ENCODE results near the gene SEMA4D. TPM values are rescaled to one million over a fixed set of nuclear protein-coding genes. Genes with fewer than 3 reads are reported as not detected.
A peak's percentile ranks its signal among the peaks of the same experiment; 100 is the strongest.
"Not testable (repeated sequence)": the region's sequence is repeated elsewhere in the genome, so short reads cannot be mapped to it uniquely, and the experiment has no call there.

SEMA4D gene
- total and polyA plus RNA-seq, 9 of the 15 experiments (the other 6 are each of a cell fraction or from before 2014, with no cell fraction given), result 0.38 to 5.1 (median 1.8) TPM

DNA sequence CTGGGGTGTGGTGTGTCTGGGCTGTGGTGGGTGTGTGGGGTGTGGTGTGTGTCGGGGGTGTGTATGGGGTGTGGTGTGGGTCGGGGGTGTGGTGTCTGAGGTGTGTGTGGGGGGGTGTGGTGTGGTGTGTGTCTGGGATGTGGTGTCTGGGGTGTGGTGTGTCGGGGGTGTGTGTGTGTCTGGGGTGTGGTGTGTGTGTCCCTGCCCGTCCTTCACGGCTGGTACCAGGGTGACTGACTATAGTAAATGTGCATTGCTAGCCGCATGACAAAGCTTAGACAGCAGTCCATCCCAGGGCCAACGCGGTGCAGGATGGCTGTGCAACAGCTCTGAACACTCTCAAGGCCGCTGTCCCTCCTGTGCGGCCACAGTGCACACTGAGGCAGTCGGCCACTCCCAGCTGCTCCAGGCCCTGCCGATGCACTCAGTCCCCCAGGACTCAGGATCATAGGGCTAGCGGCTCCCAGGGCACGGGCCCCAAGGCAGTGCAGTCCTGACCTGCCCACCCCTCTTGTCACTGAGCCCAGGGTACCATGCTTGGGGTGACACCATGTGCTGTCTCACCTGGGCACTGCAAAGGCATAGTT, 125.6 kb downstream of the SEMA4D start:
- in situ Hi-C loops (cut with MboI), result no loop called here
- H3K9me3 ChIP-seq (replicated peaks; ENCODE audit: control insufficient read depth, insufficient read depth, low read depth, low read length), result no peaks in the 10 kb centered on the region
- CTCF ChIA-PET (ENCODE audit: low intra/inter-chr PET ratio), result no interaction called here
- FAIRE-seq (no peak), ATAC-seq (peak; percentile 58), DNase-seq (ENCODE audit: extremely low read depth in 1 of 4, low spot score in 3 of 4) (peak in 1 of 4 experiments; percentile 6)
- no peaks in the 10 kb centered on the region for H4K20me1 ChIP-seq (replicated peaks; ENCODE audit: control insufficient read depth, insufficient read depth, low read length)
- H3K9ac ChIP-seq (ENCODE audit: insufficient read depth in 1 of 2, low read depth in 2 of 2, low read length in 2 of 2), result no peak overlapping the region
- H3K79me2 ChIP-seq (ENCODE audit: control insufficient read depth, insufficient read depth, low read length), result no peaks in the 10 kb centered on the region
- H3K4me2 ChIP-seq (ENCODE audit: insufficient read depth, low read length), result no peak overlapping the region
- BruUV-seq (replicated peaks), result no TSS peak
- peaks cover 0 to 22% of the 10 kb centered on the region in 2 experiments; a peak in 2 of 5 replicates for H3K27me3 ChIP-seq (ENCODE audit: control insufficient read depth in 2 of 2, insufficient read depth in 2 of 2, low read length in 2 of 2)
- TF ChIP-seq HDGF (IDR thresholded peaks at IDR 0.05), result no peak
- peak; percentile 56 for TF ChIP-seq ZNF740 (CRISPR knock-in tag; IDR thresholded peaks at IDR 0.05)
- TF ChIP-seq ZNF740 (tag; IDR thresholded peaks at IDR 0.05), result no peak
- H3K4me1 ChIP-seq (replicated peaks in 1 of 2; ENCODE audit: control insufficient read depth in 2 of 2, insufficient read depth in 2 of 2, low read length in 2 of 2), result peaks cover 0 to 9% of the 10 kb centered on the region in 2 experiments; a peak in 2 of 5 replicates
- H3K4me3 ChIP-seq, result no peak overlapping the region
- intact Hi-C loops (cut with micrococcal nuclease), result no loop called here
- 20% methylated on average over 8 of the region's 14 CpGs for WGBS (ENCODE audit: insufficient coverage, low coverage, missing lambda C conversion rate)
- no peaks in the 10 kb centered on the region for H3K36me3 ChIP-seq (ENCODE audit: control insufficient read depth, insufficient read depth, low read length)
- POLR2A ChIA-PET, result interaction anchor here (0.5 to 0.6 kb wide), 2 partner anchors 8 to 156 kb away, joined by 4 read pairs; no protein-coding TSS in a partner anchor
- H2AFZ ChIP-seq (ENCODE audit: low read depth, low read length), result no peak overlapping the region
- no peak overlapping the region for H3K27ac ChIP-seq (ENCODE audit: extremely low read depth, low read depth, low read length)
- H3K9me1 ChIP-seq (ENCODE audit: control insufficient read depth, insufficient read depth, low read length), result no peaks in the 10 kb centered on the region

DNA sequence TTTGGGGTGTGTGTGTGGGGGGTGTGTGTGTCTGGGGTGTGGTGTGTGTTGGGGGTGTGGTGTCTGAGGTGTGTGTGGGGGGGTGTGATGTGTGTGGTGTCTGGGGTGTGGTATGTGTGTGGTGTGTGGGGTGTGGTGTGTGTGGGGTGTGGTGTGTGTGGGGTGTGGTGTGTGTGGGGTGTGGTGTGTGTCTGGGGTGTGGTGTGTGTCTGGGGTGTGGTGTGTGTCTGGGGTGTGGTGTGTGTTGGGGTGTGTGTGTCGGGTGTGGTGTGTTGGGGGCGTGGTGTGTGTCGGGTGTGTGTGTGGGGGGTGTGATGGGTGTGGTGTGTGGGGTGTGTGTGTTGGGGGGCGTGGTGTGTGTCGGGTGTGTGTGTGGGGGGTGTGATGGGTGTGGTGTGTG, 126.1 kb downstream of the SEMA4D start:
- POLR2A ChIA-PET; DNase-seq (ENCODE audit: extremely low read depth in 1 of 4, low spot score in 3 of 4); H3K4me2 ChIP-seq (ENCODE audit: insufficient read depth, low read length); ATAC-seq; H3K79me2 ChIP-seq (ENCODE audit: control insufficient read depth, insufficient read depth, low read length); H3K36me3 ChIP-seq (ENCODE audit: control insufficient read depth, insufficient read depth, low read length); intact Hi-C loops (cut with micrococcal nuclease); BruUV-seq (replicated peaks); H4K20me1 ChIP-seq (replicated peaks; ENCODE audit: control insufficient read depth, insufficient read depth, low read length); H3K27ac ChIP-seq (ENCODE audit: extremely low read depth, low read depth, low read length); H3K9me3 ChIP-seq (replicated peaks; ENCODE audit: control insufficient read depth, insufficient read depth, low read depth, low read length); H2AFZ ChIP-seq (ENCODE audit: low read depth, low read length); H3K4me3 ChIP-seq; H3K4me1 ChIP-seq (replicated peaks in 1 of 2; ENCODE audit: control insufficient read depth in 2 of 2, insufficient read depth in 2 of 2, low read length in 2 of 2); H3K9ac ChIP-seq (ENCODE audit: insufficient read depth in 1 of 2, low read depth in 2 of 2, low read length in 2 of 2); in situ Hi-C loops (cut with MboI); CTCF ChIA-PET (ENCODE audit: low intra/inter-chr PET ratio); H3K9me1 ChIP-seq (ENCODE audit: control insufficient read depth, insufficient read depth, low read length): not testable (repeated sequence)
- no CpG with 5 or more reads among the region's 5 CpGs for WGBS (ENCODE audit: insufficient coverage, low coverage, missing lambda C conversion rate)
- peaks cover 0 to 20% of the 10 kb centered on the region in 2 experiments; a peak in 2 of 5 replicates for H3K27me3 ChIP-seq (ENCODE audit: control insufficient read depth in 2 of 2, insufficient read depth in 2 of 2, low read length in 2 of 2)
- peak; percentile 90 for FAIRE-seq

Data from K562 (cell line).